Tibial nerve (tissue), 4 donors: ENCODE results near the gene FSD1. TPM values are rescaled to one million over a fixed set of nuclear protein-coding genes. Genes with fewer than 3 reads are reported as not detected.
A peak's percentile ranks its signal among the peaks of the same experiment; 100 is the strongest.

ENCODE experiments used
- DNase-seq, 2 donors: peaks; one replicate each; pipeline ENCODE4 v3.0.0-alpha.2; 2019; ENCODE audit warnings: low spot score in 2 of 2
- H3K27ac ChIP-seq, 4 donors: fragments of 200-600 bp; sonication (generic) in 3 of 4; one replicate each; pipeline ENCODE4 v1.5.1; 2017 to 2019; ENCODE audit warnings: mild to moderate bottlenecking in 1 of 4
- H3K27me3 ChIP-seq, 2 donors: fragments of 200-600 bp; sonication (generic) in 1 of 2; one replicate each; pipeline versions ENCODE4 v1.5.1 to v1.6.0; 2017 to 2019
- H3K36me3 ChIP-seq, 3 donors: fragments of 200-600 bp; sonication (generic); one replicate each; pipeline ENCODE4 v1.5.1; 2018 to 2019
- H3K4me1 ChIP-seq, 4 donors: fragments of 200-600 bp; sonication (generic) in 3 of 4; one replicate each; pipeline ENCODE4 v1.5.1; 2017 to 2019
- H3K4me3 ChIP-seq, 4 donors: fragments of 200-600 bp; sonication (generic) in 3 of 4; one replicate each; pipeline ENCODE4 v1.5.1; 2017 to 2019; ENCODE audit warnings: mild to moderate bottlenecking in 1 of 4, moderate library complexity in 1 of 4
- H3K9me3 ChIP-seq, 4 donors: fragments of 200-600 bp; sonication (generic) in 3 of 4; one replicate each; pipeline ENCODE4 v1.5.1; 2017 to 2019
- EP300 ChIP-seq, 2 donors: sonication (generic); formaldehyde crosslinking; IDR thresholded peaks; one replicate each; pipeline ENCODE4 v1.6.1; 2017; ENCODE audit warnings: antibody characterized with exemption in 2 of 2, mild to moderate bottlenecking in 1 of 2
- POLR2A ChIP-seq, 2 donors: fragments of 450-650 bp; IDR thresholded peaks; one replicate each; pipeline ENCODE4 v1.6.1; 2017; ENCODE audit warnings: antibody characterized with exemption in 2 of 2, mild to moderate bottlenecking in 2 of 2, moderate library complexity in 2 of 2
- WGBS, 2 donors: methylation state at CpG; one replicate each; pipeline ENCODE4 v1.1.5; 2018; 5-methylcytosine and 5-hydroxymethylcytosine counted together
- total RNA-seq, 4 donors: library from RNA; depleted of rRNA; stranded (reverse); fragments of >200 nt; gene quantifications; one replicate each; pipeline ENCODE4 v1.1.0, GENCODE V29; 2016
- TF ChIP-seq, protein P1 (sequence below), 5 experiments: fragments of 200-600 bp in 3 of 5; fragments of 450-650 bp in 2 of 5; sonication (generic) in 3 of 5; IDR thresholded peaks; one replicate each; pipeline ENCODE4 v1.5.1; 2016 to 2019; ENCODE audit warnings: antibody characterized with exemption in 5 of 5, mild to moderate bottlenecking in 3 of 5, moderate library complexity in 2 of 5

Gene FSD1
- total RNA-seq, 4 donors from 2014 or later = 0.87 TPM; not detected in 3

DNA sequence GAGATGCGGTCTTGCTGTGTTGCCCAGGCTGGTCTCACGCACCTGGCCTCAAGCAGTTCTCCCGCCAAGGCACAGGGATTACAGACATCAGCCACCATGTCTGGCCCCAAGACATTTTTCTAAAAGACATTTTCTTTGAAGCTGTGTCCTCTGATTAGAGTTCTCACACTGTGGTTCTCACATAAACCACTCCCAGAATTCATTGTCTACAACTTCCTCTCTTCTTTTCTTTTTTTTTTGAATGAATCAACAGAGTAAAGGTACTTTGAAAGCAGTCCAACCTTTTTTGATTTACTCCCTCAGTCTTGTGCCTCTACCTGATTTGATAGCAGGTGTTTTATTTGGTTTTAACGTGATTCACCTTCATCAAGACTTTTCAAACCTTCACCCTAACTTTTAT, 39.6 kb upstream of the FSD1 start:
- Histone ChIP-seq H3K27me3 (no peaks in the 10 kb centered on the region), H3K9me3 (no peaks in the 10 kb centered on the region), H3K36me3 (peaks cover 2 to 98% (median 23%) of the 10 kb centered on the region in 3 donors), H3K4me1 (peaks cover 0 to 10% (median 0%) of the 10 kb centered on the region in 4 donors), H3K4me3 (no peak overlapping the region), H3K27ac (no peak overlapping the region)
- DNase-seq = no peak
- 84 to 90% methylated on average over 4 of the region's 4 CpGs for WGBS, 2 donors
- TF ChIP-seq EP300 (IDR thresholded peaks at IDR 0.05) = no peak
- TF ChIP-seq, protein P1, sequence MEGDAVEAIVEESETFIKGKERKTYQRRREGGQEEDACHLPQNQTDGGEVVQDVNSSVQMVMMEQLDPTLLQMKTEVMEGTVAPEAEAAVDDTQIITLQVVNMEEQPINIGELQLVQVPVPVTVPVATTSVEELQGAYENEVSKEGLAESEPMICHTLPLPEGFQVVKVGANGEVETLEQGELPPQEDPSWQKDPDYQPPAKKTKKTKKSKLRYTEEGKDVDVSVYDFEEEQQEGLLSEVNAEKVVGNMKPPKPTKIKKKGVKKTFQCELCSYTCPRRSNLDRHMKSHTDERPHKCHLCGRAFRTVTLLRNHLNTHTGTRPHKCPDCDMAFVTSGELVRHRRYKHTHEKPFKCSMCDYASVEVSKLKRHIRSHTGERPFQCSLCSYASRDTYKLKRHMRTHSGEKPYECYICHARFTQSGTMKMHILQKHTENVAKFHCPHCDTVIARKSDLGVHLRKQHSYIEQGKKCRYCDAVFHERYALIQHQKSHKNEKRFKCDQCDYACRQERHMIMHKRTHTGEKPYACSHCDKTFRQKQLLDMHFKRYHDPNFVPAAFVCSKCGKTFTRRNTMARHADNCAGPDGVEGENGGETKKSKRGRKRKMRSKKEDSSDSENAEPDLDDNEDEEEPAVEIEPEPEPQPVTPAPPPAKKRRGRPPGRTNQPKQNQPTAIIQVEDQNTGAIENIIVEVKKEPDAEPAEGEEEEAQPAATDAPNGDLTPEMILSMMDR (IDR thresholded peaks at IDR 0.05) = no peak
- no peak for TF ChIP-seq POLR2A (IDR thresholded peaks at IDR 0.05)

DNA sequence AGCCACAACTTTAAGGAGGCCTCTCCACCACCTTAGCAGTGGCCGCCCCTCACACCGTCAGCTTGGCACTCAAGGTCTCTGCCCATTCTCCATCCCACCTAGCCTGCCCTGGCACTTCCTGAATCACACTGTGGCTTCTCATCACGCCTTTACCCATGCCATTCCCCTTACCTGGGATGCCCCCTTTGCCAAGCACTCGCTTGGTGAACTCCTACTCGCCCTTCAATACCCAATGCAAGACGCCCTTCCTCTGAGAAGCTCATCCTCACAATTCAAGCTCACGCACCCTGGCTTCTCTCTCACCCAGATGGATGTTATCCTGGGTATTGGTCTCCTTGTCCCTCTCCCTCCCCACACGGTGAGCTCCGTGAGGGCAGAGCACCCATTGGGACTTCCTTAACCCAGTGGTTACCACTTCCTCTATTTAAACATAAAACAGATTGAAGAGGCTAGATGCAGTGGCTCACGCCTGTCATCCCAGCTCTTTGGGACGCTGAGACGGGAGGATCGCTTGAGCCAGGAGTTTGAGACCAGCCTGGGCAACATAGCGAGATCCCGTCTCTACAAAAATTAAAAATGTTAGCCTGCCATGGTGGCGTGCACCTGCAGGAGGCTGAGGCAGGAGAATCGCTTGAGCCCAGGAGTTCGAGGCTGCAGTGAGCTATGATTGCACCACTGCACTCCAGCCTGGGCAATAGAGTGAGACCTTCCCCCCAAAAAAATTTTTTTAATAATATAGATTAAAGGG, 38.0 kb upstream of the FSD1 start:
- TF ChIP-seq, protein P1 (IDR thresholded peaks at IDR 0.05) = no peak
- TF ChIP-seq POLR2A (IDR thresholded peaks at IDR 0.05) (no peak), EP300 (IDR thresholded peaks at IDR 0.05) (no peak)
- H3K36me3 ChIP-seq = peaks cover 2 to 98% (median 12%) of the 10 kb centered on the region in 3 donors
- H3K27ac ChIP-seq = no peak overlapping the region
- peaks cover 0 to 3% (median 0%) of the 10 kb centered on the region in 4 donors for H3K4me1 ChIP-seq
- 84 to 85% methylated on average over 18 of the region's 18 CpGs for WGBS, 2 donors
- no peaks in the 10 kb centered on the region for H3K9me3 ChIP-seq
- H3K27me3 ChIP-seq = no peaks in the 10 kb centered on the region
- H3K4me3 ChIP-seq = no peak overlapping the region
- DNase-seq = no peak

DNA sequence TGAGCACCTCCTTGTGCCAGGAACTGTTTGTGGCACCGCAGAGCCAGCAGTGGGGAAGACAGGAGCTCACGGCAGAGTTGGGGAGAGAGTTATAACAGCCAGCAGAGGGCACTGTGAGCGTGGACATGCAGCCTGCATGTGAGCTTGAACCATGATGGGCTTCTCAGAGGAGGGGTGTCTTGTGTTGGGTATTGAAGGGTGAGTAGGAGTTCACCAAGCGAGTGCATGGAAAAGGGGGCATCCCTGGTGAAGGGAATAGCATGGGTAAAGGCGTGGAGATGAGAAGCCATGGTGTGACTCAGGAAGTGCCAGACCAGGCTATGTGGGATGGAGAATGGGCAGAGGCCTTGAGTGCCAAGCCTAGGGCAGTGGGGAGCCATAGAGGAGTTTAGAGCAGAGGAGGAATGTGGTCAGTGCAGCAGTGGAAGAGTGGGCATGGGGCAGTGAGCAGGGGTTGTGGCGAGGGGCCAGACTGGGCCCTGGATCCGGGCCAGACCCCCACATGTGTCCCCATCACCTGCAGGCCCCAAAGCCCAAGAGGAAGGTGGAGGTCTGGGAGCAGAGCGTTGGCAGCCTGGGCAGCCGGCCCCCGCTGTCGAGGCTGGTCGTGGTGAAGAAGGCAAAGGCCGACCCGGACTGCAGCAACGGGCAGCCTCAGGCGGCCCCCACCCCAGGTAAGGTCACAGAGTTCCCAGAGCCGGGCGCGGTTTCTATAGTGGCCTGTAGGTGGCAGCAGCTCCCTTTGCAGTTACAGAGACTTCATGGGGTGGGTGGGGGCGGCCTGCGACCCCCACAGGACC, 37.1 kb upstream of the FSD1 start:
- 35 to 43% methylated on average over 21 of the region's 21 CpGs for WGBS, 2 donors
- peaks cover 2 to 98% (median 12%) of the 10 kb centered on the region in 3 donors for H3K36me3 ChIP-seq
- H3K9me3 ChIP-seq = peaks cover 0 to 5% (median 0%) of the 10 kb centered on the region in 4 donors
- no peak for TF ChIP-seq POLR2A (IDR thresholded peaks at IDR 0.05)
- TF ChIP-seq, protein P1 (IDR thresholded peaks at IDR 0.05) = peak; percentile 64 to 90 (median 76)
- H3K27me3 ChIP-seq = no peaks in the 10 kb centered on the region
- H3K4me3 ChIP-seq = no peak overlapping the region
- peak; percentile 28 to 56 for DNase-seq
- peaks cover 0 to 3% (median 0%) of the 10 kb centered on the region in 4 donors for H3K4me1 ChIP-seq
- no peak overlapping the region for H3K27ac ChIP-seq

DNA sequence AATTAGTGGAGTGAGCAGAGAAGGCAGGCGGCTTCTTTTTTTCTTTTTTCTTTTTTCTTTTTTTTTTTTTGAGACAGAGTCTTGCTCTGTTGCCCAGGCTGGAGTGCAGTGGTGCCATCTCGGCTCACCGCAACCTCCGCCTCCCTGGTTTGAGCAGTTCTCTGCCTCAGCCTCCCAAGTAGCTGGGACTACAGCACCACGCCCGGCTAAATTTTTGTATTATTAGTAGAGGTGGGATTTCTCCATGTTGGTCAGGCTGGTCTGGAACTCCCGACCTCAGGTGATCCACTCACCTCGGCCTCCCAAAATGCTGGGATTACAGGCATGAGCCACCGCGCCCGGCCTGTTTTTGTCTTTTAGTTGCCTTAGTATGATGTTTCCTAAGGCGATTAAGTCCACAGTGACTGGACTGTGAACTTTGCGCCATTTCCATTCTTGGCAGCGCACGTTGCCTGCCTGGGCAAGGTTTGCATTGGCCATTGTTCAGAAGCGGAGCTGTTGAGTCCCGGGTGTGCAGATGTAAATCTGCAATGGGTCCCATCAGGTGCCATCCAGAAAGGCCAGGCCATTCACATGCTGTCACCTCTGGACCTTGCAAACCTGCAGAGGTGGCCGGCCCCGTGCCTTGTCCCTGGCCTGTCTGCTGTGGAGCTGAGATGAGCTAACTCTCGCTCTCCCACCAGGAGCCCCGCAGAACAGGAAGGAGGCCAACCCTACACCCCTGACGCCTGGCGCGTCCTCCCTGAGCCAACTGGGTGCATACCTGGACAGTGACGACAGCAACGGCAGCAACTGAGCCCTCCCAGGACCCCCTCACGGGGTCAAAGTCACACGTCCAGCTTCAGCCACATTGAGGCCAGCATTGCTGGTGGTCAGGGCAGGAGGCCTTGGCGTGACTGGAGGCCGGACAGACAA, 36.2 kb upstream of the FSD1 start:
- H3K27me3 ChIP-seq = no peaks in the 10 kb centered on the region
- DNase-seq = no peak
- H3K36me3 ChIP-seq = peaks cover 2 to 98% (median 12%) of the 10 kb centered on the region in 3 donors
- no peak for TF ChIP-seq POLR2A (IDR thresholded peaks at IDR 0.05)
- TF ChIP-seq EP300 (IDR thresholded peaks at IDR 0.05) = no peak
- peaks cover 0 to 5% (median 0%) of the 10 kb centered on the region in 4 donors for H3K9me3 ChIP-seq
- peaks cover 0 to 3% (median 0%) of the 10 kb centered on the region in 4 donors for H3K4me1 ChIP-seq
- H3K27ac ChIP-seq = no peak overlapping the region
- WGBS, 2 donors = 82 to 83% methylated on average over 25 to 30 of the region's 30 CpGs
- no peak overlapping the region for H3K4me3 ChIP-seq

DNA sequence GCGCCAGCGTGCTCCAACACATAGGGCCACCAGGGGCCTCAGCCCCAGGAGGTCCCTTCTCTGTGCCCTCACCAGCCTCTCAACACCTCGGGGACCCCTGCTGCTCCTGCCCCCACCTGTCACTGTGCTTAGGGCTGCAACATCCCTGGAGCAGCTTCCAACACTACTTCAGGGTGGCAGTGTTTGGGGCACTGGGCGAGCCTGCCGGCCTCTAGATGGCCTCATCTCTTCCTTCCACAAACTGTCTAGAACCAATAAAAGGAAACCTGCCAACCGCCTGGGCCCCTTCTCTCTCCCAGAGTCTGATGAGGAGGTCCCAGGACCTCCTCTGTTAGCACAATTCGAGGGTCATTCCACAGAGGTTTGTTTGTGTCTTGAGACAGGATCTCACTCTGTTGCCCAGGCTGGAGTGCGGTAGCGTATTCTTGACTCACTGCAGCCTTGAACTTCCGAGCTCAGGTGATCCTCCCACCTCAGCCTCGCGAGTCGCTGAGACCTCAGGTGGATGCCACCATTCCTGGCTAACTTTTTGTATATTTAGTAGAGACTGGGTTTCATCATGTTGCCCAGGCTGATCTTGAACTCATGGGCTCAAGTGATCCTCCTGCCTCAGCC, 35.5 kb upstream of the FSD1 start:
- no peak for DNase-seq
- Histone ChIP-seq H3K36me3 (peaks cover 2 to 93% (median 12%) of the 10 kb centered on the region in 3 donors), H3K4me1 (peaks cover 0 to 3% (median 0%) of the 10 kb centered on the region in 4 donors), H3K9me3 (peaks cover 0 to 5% (median 0%) of the 10 kb centered on the region in 4 donors), H3K27me3 (no peaks in the 10 kb centered on the region), H3K4me3 (no peak overlapping the region), H3K27ac (no peak overlapping the region)
- TF ChIP-seq EP300 (IDR thresholded peaks at IDR 0.05) = no peak
- TF ChIP-seq, protein P1 (IDR thresholded peaks at IDR 0.05) = no peak
- TF ChIP-seq POLR2A (IDR thresholded peaks at IDR 0.05) = no peak
- 85 to 87% methylated on average over 12 to 13 of the region's 13 CpGs for WGBS, 2 donors
